Esophagus squamous epithelium (tissue), 5 donors: Measurements from ENCODE around the gene RAB40B. TPM values are rescaled to one million over a fixed set of nuclear protein-coding genes. Genes with fewer than 3 reads are reported as not detected.

Experiments
- DNase-seq: peaks from one replicate; lab custom pipeline; 2025; lab: John Stamatoyannopoulos, UW
- H3K27ac ChIP-seq, 4 donors: fragments of 200-600 bp; sonication (generic); one replicate each; pipeline ENCODE4 v1.5.1; 2016 to 2019; ENCODE audit warnings: mild to moderate bottlenecking in 1 of 4
- H3K27me3 ChIP-seq, 4 donors: fragments of 200-600 bp; sonication (generic); 1 replicate in 3 of 4; 2 replicates in 1 of 4; pipeline versions ENCODE4 v1.5.1 to v1.6.0; 2017 to 2021; ENCODE audit warnings: antibody characterized with exemption in 1 of 4
- H3K36me3 ChIP-seq, 3 donors: fragments of 200-600 bp; sonication (generic); one replicate each; pipeline ENCODE4 v1.5.1; 2016 to 2019
- H3K4me1 ChIP-seq, 3 donors: fragments of 200-600 bp; sonication (generic); one replicate each; pipeline ENCODE4 v1.5.1; 2017 to 2019
- H3K4me3 ChIP-seq, 4 donors: fragments of 200-600 bp; sonication (generic); 1 replicate in 3 of 4; 2 replicates in 1 of 4; pipeline ENCODE4 v1.5.1; 2016 to 2019; ENCODE audit warnings: mild to moderate bottlenecking in 2 of 4, moderate library complexity in 1 of 4
- H3K9me3 ChIP-seq, 3 donors: fragments of 200-600 bp; sonication (generic); one replicate each; pipeline ENCODE4 v1.5.1; 2016 to 2019
- CTCF ChIP-seq, 6 experiments: fragments of 450-650 bp in 4 of 6; fragments of 200-600 bp in 2 of 6; sonication (generic) in 2 of 6; IDR thresholded peaks; one replicate each; pipeline ENCODE4 v1.5.1; 2016 to 2019; ENCODE audit warnings: antibody characterized with exemption in 6 of 6, mild to moderate bottlenecking in 4 of 6, moderate library complexity in 4 of 6
- POLR2A ChIP-seq, 4 donors: fragments of 450-650 bp; IDR thresholded peaks; one replicate each; pipeline ENCODE4 v1.6.1; 2017; ENCODE audit warnings: antibody characterized with exemption in 4 of 4, mild to moderate bottlenecking in 4 of 4, moderate library complexity in 3 of 4
- WGBS, 2 donors: methylation state at CpG; one replicate each; pipeline ENCODE4 v1.1.5; 2018; 5-methylcytosine and 5-hydroxymethylcytosine counted together
- intact Hi-C: fragments of 100-400 bp; cut with DNase I; formaldehyde crosslinking; loops from one replicate; pipeline ENCODE4 v1.15.0; 2022
- small RNA-seq, 4 donors: library from RNA; depleted of rRNA; stranded (forward); fragments of <200 nt; gene quantifications; one replicate each; pipeline ENCODE3, GENCODE V24; 2016
- total RNA-seq, 4 donors: library from RNA; depleted of rRNA; stranded (reverse); fragments of >200 nt; gene quantifications; one replicate each; pipeline ENCODE4 v1.1.0, GENCODE V29; 2016
- donor health status: DM: yes; HTN: yes; CAD: no.

Gene RAB40B
- total RNA-seq, 4 donors from 2014 or later, result 3.4 to 20.8 (median 9.8) TPM

- H3K9me3 ChIP-seq, result no peaks in the 10 kb centered on the region
- H3K4me1 ChIP-seq, result peaks cover 0 to 30% (median 0%) of the 10 kb centered on the region in 3 donors
- no peak for TF ChIP-seq POLR2A (IDR thresholded peaks at IDR 0.05)
- no peak for TF ChIP-seq CTCF (IDR thresholded peaks at IDR 0.05)
- no peak overlapping the region for H3K4me3 ChIP-seq
- no peak for DNase-seq
- H3K27me3 ChIP-seq, result no peaks in the 10 kb centered on the region
- H3K27ac ChIP-seq, result no peak overlapping the region
- 69 to 75% methylated on average over 16 to 21 of the region's 21 CpGs for WGBS, 2 donors
- intact Hi-C loops, result no loop called here
- H3K36me3 ChIP-seq, result peaks cover 14 to 86% (median 20%) of the 10 kb centered on the region in 3 donors
Observed at GRCh38 chr17:82611140-82612058, 87.1 kb downstream of the RAB40B start.

- no peak overlapping the region for H3K4me3 ChIP-seq
- TF ChIP-seq POLR2A (IDR thresholded peaks at IDR 0.05) (no peak), CTCF (IDR thresholded peaks at IDR 0.05) (no peak)
- no peaks in the 10 kb centered on the region for H3K9me3 ChIP-seq
- no peak for DNase-seq
- no peaks in the 10 kb centered on the region for H3K27me3 ChIP-seq
- no peak overlapping the region for H3K27ac ChIP-seq
- intact Hi-C loops, result no loop called here
- WGBS, 2 donors, result 90 to 92% methylated on average over 4 of the region's 4 CpGs
- H3K4me1 ChIP-seq, result peaks cover 0 to 48% (median 9%) of the 10 kb centered on the region in 3 donors
- H3K36me3 ChIP-seq, result peaks cover 4 to 85% (median 5%) of the 10 kb centered on the region in 3 donors
Observed at GRCh38 chr17:82609655-82610054, 88.8 kb downstream of the RAB40B start.

- Histone ChIP-seq H3K9me3 (no peaks in the 10 kb centered on the region), H3K27me3 (no peaks in the 10 kb centered on the region), H3K36me3 (peaks cover 5 to 85% (median 5%) of the 10 kb centered on the region in 3 donors), H3K4me1 (peaks cover 0 to 51% (median 9%) of the 10 kb centered on the region in 3 donors), H3K27ac (no peak overlapping the region), H3K4me3 (no peak overlapping the region)
- intact Hi-C loops, result no loop called here
- DNase-seq, result no peak
- no peak for TF ChIP-seq CTCF (IDR thresholded peaks at IDR 0.05)
- 58 to 74% methylated on average over 5 of the region's 5 CpGs for WGBS, 2 donors
Observed at GRCh38 chr17:82608816-82609215, 89.7 kb downstream of the RAB40B start.

- H3K27me3 ChIP-seq, result no peaks in the 10 kb centered on the region
- H3K4me1 ChIP-seq, result peaks cover 0 to 49% (median 13%) of the 10 kb centered on the region in 3 donors
- 53 to 65% methylated on average over 3 to 9 of the region's 16 CpGs for WGBS, 2 donors
- H3K9me3 ChIP-seq, result no peaks in the 10 kb centered on the region
- H3K27ac ChIP-seq, result peak overlapping the region; percentile 9 to 56 (median 53)
- TF ChIP-seq CTCF (IDR thresholded peaks at IDR 0.05) (no peak), POLR2A (IDR thresholded peaks at IDR 0.05) (no peak)
- intact Hi-C loops, result no loop called here
- H3K4me3 ChIP-seq, result no peak overlapping the region
- no peak for DNase-seq
- peaks cover 5 to 87% (median 29%) of the 10 kb centered on the region in 3 donors for H3K36me3 ChIP-seq
Observed at GRCh38 chr17:82605939-82606600, 92.4 kb downstream of the RAB40B start.

Small RNAs within 50 kb of the gene (small RNA-seq; reads per million reads assigned to genes)
- 0 reads per million in 4 donors for gene MIR4525

Other genes with a start within 250 kb of the RAB40B start
- gene CYBC1, start 247.9 kb downstream of the RAB40B start, total RNA-seq, result 10 to 100 TPM; 31.7 to 74.3 (median 51.1) TPM
- 10 to 100 TPM; 33.2 to 47.5 (median 40.2) TPM for gene NARF, start 240.0 kb downstream of the RAB40B start, total RNA-seq
- 10 to 100 TPM; 26.3 to 38.2 (median 34.5) TPM for gene FOXK2, start 179.0 kb downstream of the RAB40B start, total RNA-seq
- 100 to 1,000 TPM in 1 of 4 donors, 10 to 100 TPM in 3; 85.1 to 104 (median 89.3) TPM for gene WDR45B, start 50.3 kb downstream of the RAB40B start, total RNA-seq
- gene FN3KRP, start 18.0 kb upstream of the RAB40B start, total RNA-seq, result 10 to 100 TPM in 2 of 4 donors, 1 to 10 TPM in 2; 9.1 to 13.5 (median 10.2) TPM
- 10 to 100 TPM in 1 of 4 donors, 1 to 10 TPM in 1, under 1 TPM in 1, not detected in 1; 0.44 to 10.2 (median 2.3) TPM for gene FN3K, start 36.9 kb upstream of the RAB40B start, total RNA-seq
- gene TBCD, start 53.4 kb upstream of the RAB40B start, total RNA-seq, result 10 to 100 TPM; 38.8 to 58.3 (median 55.0) TPM
- gene ZNF750, start 141.3 kb upstream of the RAB40B start, total RNA-seq, result 100 to 1,000 TPM in 2 of 4 donors, 10 to 100 TPM in 2; 55.4 to 253 (median 96.8) TPM